22Rv1 (cell line): ENCODE results near the gene VANGL1.

ENCODE experiments used
- CTCF ChIP-seq: fragments of 450-650 bp; IDR thresholded peaks from 2 replicates; pipeline ENCODE4 v1.5.1; 2017; ENCODE audit warnings: mild to moderate bottlenecking
- ZFX ChIP-seq: fragments of 450-650 bp; IDR thresholded peaks from 2 replicates; pipeline ENCODE4 v1.6.1; 2017; ENCODE audit warnings: antibody characterized with exemption, borderline replicate concordance

DNA sequence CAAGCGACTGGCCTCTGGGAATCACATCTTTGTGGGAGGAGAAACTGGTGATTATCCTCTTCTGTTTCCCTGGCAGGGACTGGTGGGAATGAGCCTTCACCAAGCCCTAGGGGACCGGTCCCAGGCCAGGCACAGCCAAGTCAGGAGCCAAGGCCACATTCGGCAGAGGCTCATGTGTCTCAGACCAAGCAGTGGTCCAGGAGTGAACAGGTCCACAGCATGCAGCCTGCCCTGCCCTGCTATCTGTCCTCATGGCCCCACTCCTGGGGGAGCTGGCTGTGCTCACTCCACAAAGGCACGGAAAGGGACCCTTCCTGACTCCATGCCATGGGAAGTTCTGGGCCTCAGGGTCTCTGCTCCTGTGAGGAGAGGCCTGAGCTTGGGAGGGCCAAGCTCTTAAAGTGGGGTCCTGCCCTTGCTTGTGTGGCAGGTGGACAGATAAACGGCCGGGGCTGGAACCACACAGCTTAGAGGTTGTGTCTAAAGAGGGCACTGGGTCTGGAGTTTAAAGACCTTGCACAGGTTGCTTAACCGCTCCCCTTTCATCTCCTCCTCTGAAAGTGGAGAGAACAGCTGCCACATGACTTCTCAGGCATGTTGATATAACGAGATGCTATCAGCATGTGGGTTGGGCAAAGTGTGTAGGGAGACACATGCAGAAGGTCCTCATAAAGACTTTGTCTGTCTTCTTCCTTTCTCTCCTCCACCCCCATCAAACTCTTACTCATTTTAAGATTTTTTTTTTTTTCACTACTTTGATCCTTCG, 69.3 kb downstream of the VANGL1 start:
- no peak for TF ChIP-seq CTCF
- no peak for TF ChIP-seq ZFX
